Heart left ventricle (tissue), 16 donors: ENCODE results near the gene WRAP73. TPM values are rescaled to one million over a fixed set of nuclear protein-coding genes. Genes with fewer than 3 reads are reported as not detected.

ENCODE experiments used
- ATAC-seq, 4 donors: fragments of 200-7000 bp; cut with Tn5 transposase; one replicate each; pipeline ENCODE4 v1.9.1; 2020 to 2022; ENCODE audit warnings: moderate library complexity in 4 of 4, mild to moderate bottlenecking in 3 of 4, moderate number of reproducible peaks in 1 of 4
- DNase-seq, 5 donors: peaks; one replicate each; pipeline ENCODE4 v3.0.0-alpha.2; 2020
- H3K27ac ChIP-seq, 12 donors: fragments of 200-600 bp; sonication (generic) in 4 of 12; one replicate each; pipeline versions ENCODE4 v1.5.0 to v1.8.0; 2016 to 2022; ENCODE audit warnings: mild to moderate bottlenecking in 2 of 12
- H3K27me3 ChIP-seq, 9 donors: fragments of 200-600 bp; sonication (generic) in 2 of 9; one replicate each; pipeline versions ENCODE4 v1.5.1 to v1.8.0; 2016 to 2022; ENCODE audit warnings: mild to moderate bottlenecking in 3 of 9
- H3K36me3 ChIP-seq, 9 donors: fragments of 200-600 bp; sonication (generic) in 2 of 9; one replicate each; pipeline versions ENCODE4 v1.5.0 to v1.8.0; 2018 to 2022; ENCODE audit warnings: mild to moderate bottlenecking in 2 of 9
- H3K4me1 ChIP-seq, 12 donors: fragments of 200-600 bp; sonication (generic) in 4 of 12; one replicate each; pipeline versions ENCODE4 v1.5.0 to v1.8.0; 2016 to 2022; ENCODE audit warnings: mild to moderate bottlenecking in 3 of 12
- H3K4me3 ChIP-seq, 12 donors: fragments of 200-600 bp; sonication (generic) in 4 of 12; one replicate each; pipeline versions ENCODE4 v1.5.0 to v1.8.0; 2017 to 2022; ENCODE audit warnings: mild to moderate bottlenecking in 9 of 12, moderate library complexity in 4 of 12
- H3K9me3 ChIP-seq, 12 donors: fragments of 200-600 bp; sonication (generic) in 4 of 12; one replicate each; pipeline versions ENCODE4 v1.5.0 to v1.8.0; 2016 to 2022; ENCODE audit warnings: mild to moderate bottlenecking in 1 of 12
- POLR2A ChIP-seq, 2 donors: fragments of 450-650 bp; IDR thresholded peaks; one replicate each; pipeline ENCODE4 v1.6.1; 2017; ENCODE audit warnings: antibody characterized with exemption in 2 of 2, mild to moderate bottlenecking in 2 of 2, moderate library complexity in 2 of 2
- WGBS, 4 donors: extraction: QIAGEN DNeasy Blood & Tissue Kit in 2 of 4; methylation state at CpG; one replicate each; pipeline versions ENCODE4 v1.1.5 to v1.1.7; 2013 to 2018; 5-methylcytosine and 5-hydroxymethylcytosine counted together
- intact Hi-C, 10 donors: fragments of 100-400 bp; cut with DNase I; formaldehyde crosslinking; loops; one replicate each; pipeline versions ENCODE4 v1.11.1 to v1.14.2; 2022
- polyA plus RNA-seq, 2 donors: library from polyadenylated mRNA; stranded (reverse); fragments of 200-250 nt; gene quantifications; one replicate each; pipeline ENCODE4 v1.2.3, GENCODE V29; 2013
- total RNA-seq, 9 donors: library from RNA; depleted of rRNA in 2 of 9; stranded (reverse); fragments of >200 nt in 2 of 9; fragmentation: NEBNext Ultra II Directional in 3 of 9; extraction: Animal tissue kit (Norgen Biotek cat#: 25700) in 3 of 9; gene quantifications; one replicate each; pipeline versions ENCODE4 v1.1.0 to v1.2.4, GENCODE V29; 2016 to 2023
- TF ChIP-seq, protein P1 (sequence below), 12 donors: fragments of 200-600 bp; sonication (generic) in 4 of 12; IDR thresholded peaks; one replicate each; pipeline versions ENCODE4 v1.5.0 to v1.8.0; 2018 to 2022; ENCODE audit warnings: antibody characterized with exemption in 12 of 12, mild to moderate bottlenecking in 5 of 12
- donor health status: ischemic (EF 13 %, LVEDD 7.1; RV severe dilation, severe dysfunction).
- donor health status: healthy with polysubstance abuse.
- donor health status: DM: no; HTN: yes; CAD: no.
- donor health status: DM: no; HTN: no; CAD: no.
- donor health status: ischemic (EF 25% LVEDD 6.9; RV normal size, moderate dysfunction).
- donor health status: ischemic (EF 25% LVEDD 5.7; RV mildly dilated, moderate dysfunction).
- donor health status: healthy.
- donor health status: DM: yes; HTN: yes; CAD: no.
- donor health status: ischemic (EF 35%, LVEDD 5.7; RV mildly dilated, moderate dysfunction).
- donor health status: nonischemic (EF 11% LVEDD 7.7; RV severe dilation, severe dysfunction).
- donor health status: DM: yes; HTN: yes; CAD: no.
- donor health status: PGD.
- donor health status: ischemic (EF 29% LVEDD 5.4; RV normal size, mild dysfunction).
- donor health status: nonischemic (EF 23%, LVEDD 6.1; RV moderate dilation, normal function).

WRAP73 gene
- total and polyA plus RNA-seq, 11 donors = 8.5 to 21.6 (median 11.3) TPM

DNA sequence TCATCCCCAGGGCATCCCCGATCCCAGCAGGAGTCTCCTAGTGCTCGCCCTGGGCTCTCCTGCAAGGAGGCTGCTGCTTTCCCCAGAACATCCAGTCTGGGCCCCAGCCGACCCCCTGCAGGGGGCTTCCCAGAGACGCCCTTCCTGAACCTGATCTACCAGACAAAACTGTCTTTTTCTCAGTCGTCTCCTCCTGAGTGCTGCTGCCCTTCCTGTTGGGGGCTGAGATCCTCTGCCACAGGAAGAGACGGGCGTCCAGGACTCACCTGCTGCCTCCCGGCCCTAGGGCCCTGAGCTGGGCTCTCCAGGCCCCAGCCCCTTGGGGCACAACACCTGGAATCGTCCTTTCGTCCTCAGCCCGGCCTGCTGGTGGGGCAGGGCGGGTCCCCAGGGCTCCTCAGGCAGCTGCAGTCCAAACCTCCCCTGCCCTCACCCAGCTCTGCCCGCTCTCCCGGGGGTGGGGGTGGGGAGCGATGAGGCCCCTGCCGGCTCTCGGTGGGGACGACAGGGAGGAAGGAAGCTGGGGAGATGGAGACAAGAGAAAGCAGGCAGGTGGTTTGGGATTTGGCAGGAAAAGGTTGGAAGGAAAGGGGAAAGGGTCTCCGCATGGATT, 39.3 kb upstream of the WRAP73 start:
- WGBS, 4 donors = 52 to 70% (median 57%) methylated on average over 12 to 19 of the region's 19 CpGs
- no peaks in the 10 kb centered on the region for H3K9me3 ChIP-seq
- H3K4me3 ChIP-seq = no peak overlapping the region
- H3K36me3 ChIP-seq = no peaks in the 10 kb centered on the region
- no peak for DNase-seq
- H3K27ac ChIP-seq = no peak overlapping the region
- no peak for TF ChIP-seq POLR2A (IDR thresholded peaks at IDR 0.05)
- TF ChIP-seq, protein P1, sequence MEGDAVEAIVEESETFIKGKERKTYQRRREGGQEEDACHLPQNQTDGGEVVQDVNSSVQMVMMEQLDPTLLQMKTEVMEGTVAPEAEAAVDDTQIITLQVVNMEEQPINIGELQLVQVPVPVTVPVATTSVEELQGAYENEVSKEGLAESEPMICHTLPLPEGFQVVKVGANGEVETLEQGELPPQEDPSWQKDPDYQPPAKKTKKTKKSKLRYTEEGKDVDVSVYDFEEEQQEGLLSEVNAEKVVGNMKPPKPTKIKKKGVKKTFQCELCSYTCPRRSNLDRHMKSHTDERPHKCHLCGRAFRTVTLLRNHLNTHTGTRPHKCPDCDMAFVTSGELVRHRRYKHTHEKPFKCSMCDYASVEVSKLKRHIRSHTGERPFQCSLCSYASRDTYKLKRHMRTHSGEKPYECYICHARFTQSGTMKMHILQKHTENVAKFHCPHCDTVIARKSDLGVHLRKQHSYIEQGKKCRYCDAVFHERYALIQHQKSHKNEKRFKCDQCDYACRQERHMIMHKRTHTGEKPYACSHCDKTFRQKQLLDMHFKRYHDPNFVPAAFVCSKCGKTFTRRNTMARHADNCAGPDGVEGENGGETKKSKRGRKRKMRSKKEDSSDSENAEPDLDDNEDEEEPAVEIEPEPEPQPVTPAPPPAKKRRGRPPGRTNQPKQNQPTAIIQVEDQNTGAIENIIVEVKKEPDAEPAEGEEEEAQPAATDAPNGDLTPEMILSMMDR (IDR thresholded peaks at IDR 0.05) = no peak
- intact Hi-C loops = loop anchor here in 1 of 10 donors (5.0 kb wide), 1 partner anchor 38 kb away; no protein-coding TSS in a partner anchor
- peaks cover 0 to 24% (median under 1%) of the 10 kb centered on the region in 9 donors for H3K27me3 ChIP-seq
- peaks cover 0 to 13% (median 0%) of the 10 kb centered on the region in 12 donors for H3K4me1 ChIP-seq
- no peak for ATAC-seq

DNA sequence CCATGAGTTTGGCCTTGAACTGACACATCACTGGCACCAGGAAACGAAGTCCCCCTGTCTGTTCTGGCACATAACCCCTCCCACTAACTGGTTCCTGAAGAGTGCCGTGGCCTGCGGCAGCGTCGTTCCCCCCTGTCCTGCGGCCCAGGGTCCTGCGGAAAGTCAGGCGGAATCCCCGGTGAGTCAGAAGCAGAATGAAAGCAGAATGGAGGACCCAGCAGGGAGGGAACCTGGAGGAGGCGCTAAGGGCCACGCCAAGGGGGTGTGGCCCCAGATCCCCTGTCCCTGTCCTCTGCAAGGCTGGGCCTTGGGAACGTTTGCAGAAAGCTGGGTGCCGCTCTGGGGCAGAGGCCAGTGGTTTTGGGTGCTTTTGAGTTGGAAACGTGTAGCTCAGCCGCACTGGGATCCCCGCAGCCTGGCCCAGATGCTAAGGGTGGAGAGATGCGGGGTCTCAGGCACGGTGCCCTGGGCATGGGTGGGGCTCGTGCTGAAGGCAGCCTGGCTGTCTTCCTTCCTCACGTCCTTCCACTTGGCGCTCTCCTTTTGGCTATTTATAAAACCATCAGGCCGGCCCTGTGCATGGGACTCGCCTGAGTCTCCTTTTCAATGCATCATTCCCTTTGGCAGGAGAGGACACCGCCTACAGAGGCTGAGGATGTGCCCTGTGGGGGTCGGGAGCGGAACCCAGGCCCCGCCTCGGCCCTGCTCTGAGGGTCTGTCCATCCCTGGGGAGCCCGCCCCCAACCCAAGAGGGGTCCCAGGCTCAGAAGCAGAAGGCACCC, 38.6 kb upstream of the WRAP73 start:
- peaks cover 0 to 29% (median 5%) of the 10 kb centered on the region in 9 donors for H3K27me3 ChIP-seq
- 38 to 55% (median 48%) methylated on average over 22 to 29 of the region's 29 CpGs for WGBS, 4 donors

DNA sequence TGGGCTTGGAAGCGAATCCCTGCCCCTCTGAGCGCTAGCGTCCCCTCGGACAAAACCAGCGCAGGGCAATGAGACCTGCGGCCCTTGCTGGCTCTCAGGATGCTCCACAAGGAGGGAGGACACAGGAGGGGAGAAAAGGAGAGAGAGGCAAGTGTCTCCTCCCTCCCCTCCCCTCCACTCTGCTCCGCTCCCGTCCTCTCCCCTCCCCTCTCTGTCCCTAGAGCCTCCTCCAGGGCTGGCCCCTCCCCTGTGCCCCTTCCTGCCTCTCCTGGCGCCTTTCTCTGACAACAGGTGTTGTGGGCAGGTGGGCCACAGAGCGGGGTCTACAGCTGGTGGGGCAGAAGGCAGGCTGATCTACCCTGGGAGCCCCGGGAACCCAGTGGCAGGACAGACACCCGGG, 37.6 kb upstream of the WRAP73 start:
- TF ChIP-seq, protein P1 (IDR thresholded peaks at IDR 0.05) = no peak
- TF ChIP-seq POLR2A (IDR thresholded peaks at IDR 0.05) = no peak
- Histone ChIP-seq H3K27me3 (peaks cover 0 to 27% (median 5%) of the 10 kb centered on the region in 9 donors), H3K9me3 (no peaks in the 10 kb centered on the region), H3K4me3 (no peak overlapping the region), H3K4me1 (peaks cover 0 to 17% (median 0%) of the 10 kb centered on the region in 12 donors), H3K27ac (no peak overlapping the region), H3K36me3 (no peaks in the 10 kb centered on the region)
- intact Hi-C loops = loop anchor here in 1 of 10 donors (5.0 kb wide), 1 partner anchor 40 kb away; no protein-coding TSS in a partner anchor
- 81 to 87% (median 85%) methylated on average over 9 to 12 of the region's 12 CpGs for WGBS, 4 donors
- DNase-seq (no peak), ATAC-seq (no peak)

More for the DNA sequence above, 38.6 kb upstream of the WRAP73 start:
- ATAC-seq (no peak), DNase-seq (no peak)
- intact Hi-C loops = loop anchor here in 1 of 10 donors (5.0 kb wide), 1 partner anchor 39 kb away; no protein-coding TSS in a partner anchor
- TF ChIP-seq POLR2A (IDR thresholded peaks at IDR 0.05) = no peak
- TF ChIP-seq, protein P1 (IDR thresholded peaks at IDR 0.05) = no peak
- peaks cover 0 to 17% (median 0%) of the 10 kb centered on the region in 12 donors for H3K4me1 ChIP-seq
- H3K27ac ChIP-seq = no peak overlapping the region
- no peaks in the 10 kb centered on the region for H3K9me3 ChIP-seq
- H3K4me3 ChIP-seq = no peak overlapping the region
- no peaks in the 10 kb centered on the region for H3K36me3 ChIP-seq

DNA sequence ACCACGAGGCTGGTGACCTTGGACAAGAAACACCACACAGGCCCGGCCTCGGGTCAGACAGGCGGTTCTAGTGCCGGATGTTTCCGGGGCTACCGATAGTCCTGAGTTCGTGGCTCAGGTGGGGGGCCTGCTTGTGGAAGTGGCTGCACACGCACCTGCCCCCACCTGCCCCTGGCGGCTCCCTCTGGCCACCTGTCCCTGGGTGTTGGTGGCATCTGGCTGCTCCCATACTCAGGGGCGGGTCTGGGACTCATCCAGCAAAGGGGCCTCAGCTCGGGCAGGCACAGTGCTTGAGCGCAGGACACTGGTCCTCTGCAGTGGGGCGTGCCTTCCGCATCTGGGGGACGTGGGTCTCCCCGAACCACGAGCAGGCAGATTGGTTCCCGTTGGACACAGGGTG, 36.0 kb upstream of the WRAP73 start:
- Histone ChIP-seq H3K9me3 (no peaks in the 10 kb centered on the region), H3K27ac (no peak overlapping the region), H3K27me3 (peaks cover 0 to 26% (median 5%) of the 10 kb centered on the region in 9 donors), H3K4me3 (no peak overlapping the region), H3K4me1 (peaks cover 0 to 17% (median 0%) of the 10 kb centered on the region in 12 donors), H3K36me3 (no peaks in the 10 kb centered on the region)
- no peak for TF ChIP-seq POLR2A (IDR thresholded peaks at IDR 0.05)
- TF ChIP-seq, protein P1 (IDR thresholded peaks at IDR 0.05) = no peak
- DNase-seq (no peak), ATAC-seq (no peak)
- intact Hi-C loops = loop anchor here in 1 of 10 donors (5.0 kb wide), 1 partner anchor 41 kb away; no protein-coding TSS in a partner anchor
- 90 to 96% (median 93%) methylated on average over 19 of the region's 19 CpGs for WGBS, 4 donors
